Left lung (tissue), 10 donors: Measurements from ENCODE around the gene STAC2. TPM values are rescaled to one million over a fixed set of nuclear protein-coding genes. Genes with fewer than 3 reads are reported as not detected.

Source experiments
- ATAC-seq: fragments of 200-7000 bp; cut with Tn5 transposase; one replicate; pipeline ENCODE4 v1.9.1; 2020; ENCODE audit warnings: moderate library complexity
- DNase-seq, 4 donors: peaks; one replicate each; pipeline ENCODE4 v3.0.0-alpha.2; 2013 to 2020
- H3K27ac ChIP-seq, 2 donors: fragments of 200-600 bp; sonication (generic) in 1 of 2; one replicate each; pipeline versions ENCODE4 v1.5.0 to v1.8.0; 2020 to 2021
- H3K27me3 ChIP-seq, 2 donors: fragments of 200-600 bp; sonication (generic) in 1 of 2; one replicate each; pipeline versions ENCODE4 v1.5.0 to v1.8.0; 2020 to 2021
- H3K36me3 ChIP-seq, 2 donors: fragments of 200-600 bp; sonication (generic) in 1 of 2; one replicate each; pipeline versions ENCODE4 v1.5.0 to v1.8.0; 2020 to 2021
- H3K4me1 ChIP-seq, 2 donors: fragments of 200-600 bp; one replicate each; pipeline ENCODE4 v1.8.0; 2021
- H3K4me3 ChIP-seq, 2 donors: fragments of 200-600 bp; sonication (generic) in 1 of 2; one replicate each; pipeline versions ENCODE4 v1.5.0 to v1.8.0; 2020 to 2021; ENCODE audit warnings: mild to moderate bottlenecking in 1 of 2
- H3K9me3 ChIP-seq, 2 donors: fragments of 200-600 bp; sonication (generic) in 1 of 2; one replicate each; pipeline versions ENCODE4 v1.5.0 to v1.8.0; 2020 to 2021
- CTCF ChIP-seq, 2 donors: fragments of 200-600 bp; sonication (generic) in 1 of 2; IDR thresholded peaks; one replicate each; pipeline versions ENCODE4 v1.5.0 to v1.8.0; 2021; ENCODE audit warnings: antibody characterized with exemption in 2 of 2
- intact Hi-C, 2 donors: fragments of 100-400 bp; cut with DNase I; formaldehyde crosslinking; loops; one replicate each; pipeline versions ENCODE4 v1.11.2 to v1.14.2; 2022
- polyA plus RNA-seq, 6 donors: library from polyadenylated mRNA; unstranded; fragments of 120-200 nt; gene quantifications; one replicate each; pipeline ENCODE4 v1.2.1, GENCODE V29; 2013; ENCODE audit not compliant: insufficient read length in 6 of 6
- total RNA-seq, 2 donors: library from RNA; stranded (reverse); fragmentation: NEBNext Ultra II Directional; extraction: Animal tissue kit (Norgen Biotek cat#: 25700); gene quantifications; one replicate each; pipeline ENCODE4 v1.2.1, GENCODE V29; 2021
- donor health status: DM: no; HTN: yes; CAD: no.
- donor health status: DM: no; HTN: no; CAD: no.

Gene STAC2
- total and polyA plus RNA-seq, 8 donors = 0.14 to 0.55 (median 0.23) TPM

- no peak overlapping the region for H3K27ac ChIP-seq
- DNase-seq (no peak), ATAC-seq (no peak)
- peaks cover 0 to 10% of the 10 kb centered on the region in 2 donors for H3K4me1 ChIP-seq
- TF ChIP-seq CTCF (IDR thresholded peaks at IDR 0.05) = no peak
- H3K9me3 ChIP-seq = no peaks in the 10 kb centered on the region
- H3K36me3 ChIP-seq = peaks cover 0 to 36% of the 10 kb centered on the region in 2 donors
- H3K4me3 ChIP-seq = no peak overlapping the region
- no peaks in the 10 kb centered on the region for H3K27me3 ChIP-seq
- intact Hi-C loops = no loop called here
Observed at GRCh38 chr17:39173526-39174274, 52.0 kb downstream of the STAC2 start.

DNA sequence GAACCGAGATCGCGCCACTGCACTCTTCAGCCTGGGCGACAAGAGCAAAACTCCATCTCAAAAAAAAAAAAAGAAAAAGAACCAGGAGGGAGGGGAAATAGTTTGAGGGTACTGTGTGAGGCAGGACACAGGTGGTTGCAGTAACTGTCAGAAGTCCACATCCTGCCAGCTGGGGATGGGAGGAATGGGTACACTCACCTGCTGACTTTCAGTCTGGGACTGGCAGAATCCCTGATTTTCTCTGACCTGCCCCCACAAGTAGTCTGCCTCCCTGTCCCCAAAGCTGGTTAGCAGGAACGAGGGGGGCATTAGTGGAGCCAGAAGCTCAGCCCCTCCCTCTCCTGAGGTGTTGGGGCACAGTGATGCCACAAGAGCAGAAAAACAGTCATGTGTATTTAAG is 52.7 kb downstream of the STAC2 start:
- ATAC-seq (no peak), DNase-seq (no peak)
- Histone ChIP-seq H3K36me3 (peaks cover 0 to 31% of the 10 kb centered on the region in 2 donors), H3K4me1 (peaks cover 0 to 5% of the 10 kb centered on the region in 2 donors), H3K4me3 (no peak overlapping the region), H3K27ac (no peak overlapping the region), H3K9me3 (no peaks in the 10 kb centered on the region), H3K27me3 (no peaks in the 10 kb centered on the region)
- no peak for TF ChIP-seq CTCF (IDR thresholded peaks at IDR 0.05)
- intact Hi-C loops = no loop called here

- Histone ChIP-seq H3K4me1 (peaks cover 0 to 10% of the 10 kb centered on the region in 2 donors), H3K27me3 (no peaks in the 10 kb centered on the region), H3K27ac (no peak overlapping the region), H3K4me3 (no peak overlapping the region), H3K36me3 (peaks cover 0 to 20% of the 10 kb centered on the region in 2 donors), H3K9me3 (no peaks in the 10 kb centered on the region)
- DNase-seq (no peak), ATAC-seq (no peak)
- no peak for TF ChIP-seq CTCF (IDR thresholded peaks at IDR 0.05)
- intact Hi-C loops = no loop called here
Observed at GRCh38 chr17:39171933-39172332, 53.8 kb downstream of the STAC2 start.

DNA sequence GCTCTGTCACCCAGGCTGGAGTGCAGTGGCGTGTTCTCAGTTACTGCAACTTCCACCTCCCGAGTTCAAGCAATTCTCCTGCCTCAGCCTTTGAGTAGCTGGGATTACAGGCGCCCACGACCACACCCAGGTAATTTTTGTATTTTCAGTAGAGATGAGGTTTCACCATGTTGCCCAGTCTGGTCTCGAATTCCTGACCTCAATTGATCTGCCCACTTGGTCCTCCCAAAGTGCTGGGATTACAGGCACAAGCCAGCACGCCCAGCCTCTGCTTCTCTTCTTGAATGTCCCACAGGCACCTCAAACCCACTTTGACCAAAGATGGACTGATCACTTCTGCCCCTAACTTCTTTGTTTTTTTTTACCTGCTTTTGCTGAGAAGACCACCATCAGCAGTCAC is 55.2 kb downstream of the STAC2 start:
- peaks cover 0 to 10% of the 10 kb centered on the region in 2 donors for H3K27me3 ChIP-seq
- intact Hi-C loops = no loop called here
- H3K4me3 ChIP-seq = no peak overlapping the region
- H3K27ac ChIP-seq = no peak overlapping the region
- DNase-seq (no peak), ATAC-seq (no peak)
- no peak for TF ChIP-seq CTCF (IDR thresholded peaks at IDR 0.05)
- H3K4me1 ChIP-seq = peaks cover 0 to 24% of the 10 kb centered on the region in 2 donors
- H3K36me3 ChIP-seq = peaks cover 0 to 6% of the 10 kb centered on the region in 2 donors
- H3K9me3 ChIP-seq = no peaks in the 10 kb centered on the region

DNA sequence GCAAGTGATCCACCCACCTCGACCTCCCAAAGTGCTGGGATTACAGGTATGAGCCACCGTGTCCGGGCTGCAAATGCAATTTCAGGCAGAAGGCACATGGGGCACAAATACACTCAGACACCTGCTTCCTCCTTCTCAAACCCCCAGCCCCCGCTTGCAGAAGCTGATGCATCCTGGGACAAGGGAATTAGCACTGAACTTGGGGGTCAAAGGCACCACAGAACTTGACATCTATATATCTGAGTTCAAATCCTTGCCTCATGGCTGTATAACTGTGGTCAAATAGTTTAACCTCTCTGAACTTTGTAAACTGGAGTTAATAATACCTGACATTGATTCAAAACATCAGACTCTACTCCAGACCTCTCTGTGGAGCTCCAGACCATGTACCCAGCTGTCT is 55.6 kb downstream of the STAC2 start:
- Histone ChIP-seq H3K27me3 (peaks cover 0 to 14% of the 10 kb centered on the region in 2 donors), H3K4me1 (peaks cover 0 to 28% of the 10 kb centered on the region in 2 donors), H3K4me3 (no peak overlapping the region), H3K9me3 (no peaks in the 10 kb centered on the region), H3K27ac (no peak overlapping the region), H3K36me3 (peaks cover 0 to 2% of the 10 kb centered on the region in 2 donors)
- ATAC-seq = no peak
- intact Hi-C loops = no loop called here
- DNase-seq = no peak
- TF ChIP-seq CTCF (IDR thresholded peaks at IDR 0.05) = no peak
